Measurements from ENCODE around the gene SLC33A1. TPM values are rescaled to one million over a fixed set of nuclear protein-coding genes. Genes with fewer than 3 reads are reported as not detected.

SLC33A1 gene
- total RNA-seq, 1 experiment from 2014 or later: 24.9 TPM

DNA sequence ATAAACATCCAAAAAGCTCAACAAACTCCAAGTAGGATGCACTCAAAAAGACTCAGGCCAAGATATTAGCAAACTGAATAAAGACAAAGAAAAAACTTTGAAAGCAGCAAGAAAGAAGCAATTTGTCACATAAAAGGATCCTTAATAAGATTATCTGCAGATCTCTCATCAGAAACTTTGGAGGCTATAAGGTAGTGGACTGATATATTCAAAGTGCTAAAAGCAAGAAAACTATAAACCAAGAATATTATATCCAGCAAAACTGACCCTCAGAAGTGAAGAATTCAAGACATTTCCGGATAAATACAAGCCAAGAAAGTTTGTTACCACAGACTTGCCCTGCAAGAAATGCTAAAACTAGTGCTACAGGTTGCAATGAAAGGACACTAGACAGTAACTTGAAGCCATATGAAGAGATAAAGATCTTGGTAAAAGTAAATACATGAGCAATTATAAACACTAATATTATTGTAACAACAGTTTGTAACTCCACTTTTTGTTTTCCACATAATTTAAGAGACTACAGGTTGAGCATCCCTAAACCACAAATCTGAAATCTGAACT lies 71.8 kb downstream of the SLC33A1 start (continued):
- no peak for TF ChIP-seq SMAD3 (CRISPR knock-in tag; IDR thresholded peaks at IDR 0.05; ENCODE audit: borderline replicate concordance)
- TF ChIP-seq MXD4 (CRISPR knock-in tag; IDR thresholded peaks at IDR 0.05; ENCODE audit: borderline replicate concordance): no peak

DNA sequence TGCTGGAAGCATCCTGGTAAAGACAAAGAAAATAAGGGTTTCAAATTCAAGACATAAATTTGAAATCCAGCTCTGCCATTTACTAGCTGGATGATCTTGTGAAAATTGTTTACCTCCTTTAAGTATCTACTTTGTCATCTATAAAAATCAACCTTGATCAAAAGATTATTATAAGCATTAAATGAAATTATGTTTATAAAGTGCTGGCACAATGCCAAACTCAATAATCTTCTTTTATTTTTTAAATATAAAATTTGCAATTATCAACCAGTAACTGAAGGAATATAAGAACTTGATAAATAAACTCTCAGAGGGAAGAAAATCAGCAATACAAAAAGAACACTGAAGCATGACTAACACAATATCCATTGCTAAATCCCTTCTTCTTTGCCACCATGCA lies 73.9 kb downstream of the SLC33A1 start:
- H3K4me1 Mint-ChIP-seq: peaks cover 2% of the 10 kb centered on the region; the same call in 1 of the 2 replicates
- no peak overlapping the region for H3K4me3 Mint-ChIP-seq
- TF ChIP-seq, protein P1, sequence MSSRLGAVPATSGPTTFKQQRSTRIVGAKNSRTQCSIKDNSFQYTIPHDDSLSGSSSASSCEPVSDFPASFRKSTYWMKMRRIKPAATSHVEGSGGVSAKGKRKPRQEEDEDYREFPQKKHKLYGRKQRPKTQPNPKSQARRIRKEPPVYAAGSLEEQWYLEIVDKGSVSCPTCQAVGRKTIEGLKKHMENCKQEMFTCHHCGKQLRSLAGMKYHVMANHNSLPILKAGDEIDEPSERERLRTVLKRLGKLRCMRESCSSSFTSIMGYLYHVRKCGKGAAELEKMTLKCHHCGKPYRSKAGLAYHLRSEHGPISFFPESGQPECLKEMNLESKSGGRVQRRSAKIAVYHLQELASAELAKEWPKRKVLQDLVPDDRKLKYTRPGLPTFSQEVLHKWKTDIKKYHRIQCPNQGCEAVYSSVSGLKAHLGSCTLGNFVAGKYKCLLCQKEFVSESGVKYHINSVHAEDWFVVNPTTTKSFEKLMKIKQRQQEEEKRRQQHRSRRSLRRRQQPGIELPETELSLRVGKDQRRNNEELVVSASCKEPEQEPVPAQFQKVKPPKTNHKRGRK (CRISPR knock-in tag; IDR thresholded peaks at IDR 0.05; ENCODE audit: borderline replicate concordance): no peak
- TF ChIP-seq NR1H2 (CRISPR knock-in tag; IDR thresholded peaks at IDR 0.05) (no peak), TEAD4 (CRISPR knock-in tag; IDR thresholded peaks at IDR 0.05) (no peak), ESRRA (CRISPR knock-in tag; IDR thresholded peaks at IDR 0.05; ENCODE audit: borderline replicate concordance) (no peak), NFYB (CRISPR knock-in tag; conservative IDR thresholded peaks at IDR 0.05; ENCODE audit: low read depth) (no peak), ZNF317 (CRISPR knock-in tag; IDR thresholded peaks at IDR 0.05; ENCODE audit: borderline replicate concordance, low read depth) (no peak), RELA (CRISPR knock-in tag; IDR thresholded peaks at IDR 0.05; ENCODE audit: borderline replicate concordance) (no peak), TP53 (CRISPR knock-in tag; IDR thresholded peaks at IDR 0.05) (no peak), ZNF263 (CRISPR knock-in tag; IDR thresholded peaks at IDR 0.05; ENCODE audit: low read depth) (no peak), JUN (CRISPR knock-in tag; IDR thresholded peaks at IDR 0.05) (no peak), TEAD1 (CRISPR knock-in tag; IDR thresholded peaks at IDR 0.05) (no peak)
- TF ChIP-seq, protein P2, sequence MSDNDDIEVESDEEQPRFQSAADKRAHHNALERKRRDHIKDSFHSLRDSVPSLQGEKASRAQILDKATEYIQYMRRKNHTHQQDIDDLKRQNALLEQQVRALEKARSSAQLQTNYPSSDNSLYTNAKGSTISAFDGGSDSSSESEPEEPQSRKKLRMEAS (CRISPR knock-in tag; IDR thresholded peaks at IDR 0.05): no peak
- TF ChIP-seq, protein P3, sequence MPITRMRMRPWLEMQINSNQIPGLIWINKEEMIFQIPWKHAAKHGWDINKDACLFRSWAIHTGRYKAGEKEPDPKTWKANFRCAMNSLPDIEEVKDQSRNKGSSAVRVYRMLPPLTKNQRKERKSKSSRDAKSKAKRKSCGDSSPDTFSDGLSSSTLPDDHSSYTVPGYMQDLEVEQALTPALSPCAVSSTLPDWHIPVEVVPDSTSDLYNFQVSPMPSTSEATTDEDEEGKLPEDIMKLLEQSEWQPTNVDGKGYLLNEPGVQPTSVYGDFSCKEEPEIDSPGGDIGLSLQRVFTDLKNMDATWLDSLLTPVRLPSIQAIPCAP (CRISPR knock-in tag; IDR thresholded peaks at IDR 0.05): no peak
- H3K9me3 Mint-ChIP-seq: peaks cover 10% of the 10 kb centered on the region
- DNase-seq (ENCODE audit: low spot score) (no peak), ATAC-seq (no peak)
- no peak overlapping the region for H3K27ac Mint-ChIP-seq
- no peaks in the 10 kb centered on the region for H3K27me3 Mint-ChIP-seq (ENCODE audit: low read depth)
- H3K36me3 Mint-ChIP-seq: peaks cover 10% of the 10 kb centered on the region
- CTCF ChIA-PET: interaction anchor here (0.5 to 3.0 kb wide), 2 partner anchors 26 to 34 kb away, joined by 4 to 10 read pairs; partner anchors contain the start of gene C3orf33
- POLR2A ChIA-PET: no interaction called here

DNA sequence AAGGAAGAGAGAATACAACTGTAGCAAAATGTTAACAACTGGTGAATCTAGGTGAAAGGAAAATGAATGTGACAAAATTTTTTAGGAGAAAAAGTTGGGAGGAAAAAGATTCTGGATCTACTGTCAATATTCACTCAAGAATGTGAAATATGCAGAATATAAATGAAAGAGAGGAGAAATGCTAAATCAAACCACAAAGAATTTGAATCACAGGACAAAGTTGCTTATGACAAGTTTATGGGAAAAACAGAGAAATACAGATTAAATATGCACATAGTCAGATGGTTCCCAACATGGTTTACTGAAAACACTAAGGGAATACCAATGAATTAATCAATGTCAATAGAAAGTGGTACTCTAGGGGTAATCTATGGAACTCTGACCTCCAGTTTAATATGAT lies 75.8 kb downstream of the SLC33A1 start:
- Mint-ChIP-seq H3K27me3 (ENCODE audit: low read depth) (no peaks in the 10 kb centered on the region), H3K9me3 (peaks cover 10% of the 10 kb centered on the region), H3K4me1 (peaks cover 2% of the 10 kb centered on the region; the same call in 1 of the 2 replicates), H3K27ac (no peak overlapping the region), H3K36me3 (peaks cover 10% of the 10 kb centered on the region), H3K4me3 (no peak overlapping the region)
- POLR2A ChIA-PET: no interaction called here
- CTCF ChIA-PET: no interaction called here
- ATAC-seq (no peak), DNase-seq (ENCODE audit: low spot score) (no peak)
- TF ChIP-seq NFE2L1 (CRISPR knock-in tag; IDR thresholded peaks at IDR 0.05) (no peak), HMGA2 (CRISPR knock-in tag; IDR thresholded peaks at IDR 0.05) (no peak), ZNF232 (CRISPR knock-in tag; IDR thresholded peaks at IDR 0.05) (no peak), ATF1 (CRISPR knock-in tag; IDR thresholded peaks at IDR 0.05) (no peak), ELF4 (CRISPR knock-in tag; IDR thresholded peaks at IDR 0.05; ENCODE audit: low read depth) (no peak), NR1H2 (CRISPR knock-in tag; IDR thresholded peaks at IDR 0.05) (no peak), CREM (CRISPR knock-in tag; IDR thresholded peaks at IDR 0.05) (no peak), TCF7 (CRISPR knock-in tag; IDR thresholded peaks at IDR 0.05; ENCODE audit: low read depth) (no peak), ZNF219 (CRISPR knock-in tag; IDR thresholded peaks at IDR 0.05; ENCODE audit: borderline replicate concordance) (no peak)
- TF ChIP-seq, protein P4, sequence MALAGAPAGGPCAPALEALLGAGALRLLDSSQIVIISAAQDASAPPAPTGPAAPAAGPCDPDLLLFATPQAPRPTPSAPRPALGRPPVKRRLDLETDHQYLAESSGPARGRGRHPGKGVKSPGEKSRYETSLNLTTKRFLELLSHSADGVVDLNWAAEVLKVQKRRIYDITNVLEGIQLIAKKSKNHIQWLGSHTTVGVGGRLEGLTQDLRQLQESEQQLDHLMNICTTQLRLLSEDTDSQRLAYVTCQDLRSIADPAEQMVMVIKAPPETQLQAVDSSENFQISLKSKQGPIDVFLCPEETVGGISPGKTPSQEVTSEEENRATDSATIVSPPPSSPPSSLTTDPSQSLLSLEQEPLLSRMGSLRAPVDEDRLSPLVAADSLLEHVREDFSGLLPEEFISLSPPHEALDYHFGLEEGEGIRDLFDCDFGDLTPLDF (CRISPR knock-in tag; IDR thresholded peaks at IDR 0.05): no peak
- TF ChIP-seq, protein P5, sequence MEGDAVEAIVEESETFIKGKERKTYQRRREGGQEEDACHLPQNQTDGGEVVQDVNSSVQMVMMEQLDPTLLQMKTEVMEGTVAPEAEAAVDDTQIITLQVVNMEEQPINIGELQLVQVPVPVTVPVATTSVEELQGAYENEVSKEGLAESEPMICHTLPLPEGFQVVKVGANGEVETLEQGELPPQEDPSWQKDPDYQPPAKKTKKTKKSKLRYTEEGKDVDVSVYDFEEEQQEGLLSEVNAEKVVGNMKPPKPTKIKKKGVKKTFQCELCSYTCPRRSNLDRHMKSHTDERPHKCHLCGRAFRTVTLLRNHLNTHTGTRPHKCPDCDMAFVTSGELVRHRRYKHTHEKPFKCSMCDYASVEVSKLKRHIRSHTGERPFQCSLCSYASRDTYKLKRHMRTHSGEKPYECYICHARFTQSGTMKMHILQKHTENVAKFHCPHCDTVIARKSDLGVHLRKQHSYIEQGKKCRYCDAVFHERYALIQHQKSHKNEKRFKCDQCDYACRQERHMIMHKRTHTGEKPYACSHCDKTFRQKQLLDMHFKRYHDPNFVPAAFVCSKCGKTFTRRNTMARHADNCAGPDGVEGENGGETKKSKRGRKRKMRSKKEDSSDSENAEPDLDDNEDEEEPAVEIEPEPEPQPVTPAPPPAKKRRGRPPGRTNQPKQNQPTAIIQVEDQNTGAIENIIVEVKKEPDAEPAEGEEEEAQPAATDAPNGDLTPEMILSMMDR (IDR thresholded peaks at IDR 0.05): no peak
- TF ChIP-seq, protein P6, sequence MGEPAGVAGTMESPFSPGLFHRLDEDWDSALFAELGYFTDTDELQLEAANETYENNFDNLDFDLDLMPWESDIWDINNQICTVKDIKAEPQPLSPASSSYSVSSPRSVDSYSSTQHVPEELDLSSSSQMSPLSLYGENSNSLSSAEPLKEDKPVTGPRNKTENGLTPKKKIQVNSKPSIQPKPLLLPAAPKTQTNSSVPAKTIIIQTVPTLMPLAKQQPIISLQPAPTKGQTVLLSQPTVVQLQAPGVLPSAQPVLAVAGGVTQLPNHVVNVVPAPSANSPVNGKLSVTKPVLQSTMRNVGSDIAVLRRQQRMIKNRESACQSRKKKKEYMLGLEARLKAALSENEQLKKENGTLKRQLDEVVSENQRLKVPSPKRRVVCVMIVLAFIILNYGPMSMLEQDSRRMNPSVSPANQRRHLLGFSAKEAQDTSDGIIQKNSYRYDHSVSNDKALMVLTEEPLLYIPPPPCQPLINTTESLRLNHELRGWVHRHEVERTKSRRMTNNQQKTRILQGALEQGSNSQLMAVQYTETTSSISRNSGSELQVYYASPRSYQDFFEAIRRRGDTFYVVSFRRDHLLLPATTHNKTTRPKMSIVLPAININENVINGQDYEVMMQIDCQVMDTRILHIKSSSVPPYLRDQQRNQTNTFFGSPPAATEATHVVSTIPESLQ (CRISPR knock-in tag; IDR thresholded peaks at IDR 0.05): no peak
- TF ChIP-seq, protein P7, sequence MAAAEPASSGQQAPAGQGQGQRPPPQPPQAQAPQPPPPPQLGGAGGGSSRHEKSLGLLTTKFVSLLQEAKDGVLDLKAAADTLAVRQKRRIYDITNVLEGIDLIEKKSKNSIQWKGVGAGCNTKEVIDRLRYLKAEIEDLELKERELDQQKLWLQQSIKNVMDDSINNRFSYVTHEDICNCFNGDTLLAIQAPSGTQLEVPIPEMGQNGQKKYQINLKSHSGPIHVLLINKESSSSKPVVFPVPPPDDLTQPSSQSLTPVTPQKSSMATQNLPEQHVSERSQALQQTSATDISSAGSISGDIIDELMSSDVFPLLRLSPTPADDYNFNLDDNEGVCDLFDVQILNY (CRISPR knock-in tag; IDR thresholded peaks at IDR 0.05): no peak

Data from WTC11 (cell line).